Amniotic stem cell (primary cell): ENCODE data around the gene FHIP1B.
"Not testable (repeated sequence)": the region's sequence is repeated elsewhere in the genome, so short reads cannot be mapped to it uniquely, and the experiment has no call there.

Source experiments
- DNase-seq: peaks from one replicate; lab custom pipeline; 2025; lab: John Stamatoyannopoulos, UW

FHIP1B gene

DNA sequence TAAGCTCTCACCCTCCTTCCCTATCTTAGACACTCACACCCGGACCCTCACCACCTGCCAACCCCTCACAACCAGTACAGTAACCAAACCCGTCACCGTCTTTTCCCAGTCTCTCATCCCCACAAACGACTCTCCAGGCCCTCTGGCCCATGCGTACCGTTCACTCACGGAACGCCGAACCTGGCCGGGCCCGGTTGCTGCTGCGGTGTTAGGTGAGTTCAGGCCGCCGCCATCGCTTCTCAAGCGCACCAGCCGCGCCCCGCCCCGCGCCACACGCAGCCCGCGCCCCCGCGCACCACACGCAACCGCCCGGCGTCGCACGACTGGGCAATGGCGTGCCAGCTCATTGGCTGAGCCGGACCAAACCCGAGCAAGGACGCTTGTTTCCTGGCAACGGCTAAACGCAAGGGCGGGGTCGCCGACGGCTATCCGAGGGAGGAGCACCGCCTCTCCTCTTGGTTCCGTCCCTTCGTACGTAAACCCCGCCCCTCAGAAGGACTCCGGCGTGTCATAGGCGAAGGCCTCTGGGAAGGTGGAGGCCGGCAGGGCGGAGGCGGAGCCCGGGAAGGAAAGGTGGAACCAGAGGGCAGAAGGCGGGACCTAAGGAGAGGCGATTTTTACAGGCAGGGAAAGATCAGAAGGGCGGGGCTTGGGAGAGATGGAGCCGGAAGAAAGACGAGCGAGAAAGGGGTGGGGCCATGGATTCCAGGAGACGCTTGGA, at the start of gene FHIP1B:
Gene FHIP1B (minus strand): TSS at position 250 of the 721 bp plus-strand sequence. CDS start 10,120 bp downstream, outside the sequence.
- DNase-seq, result peak; percentile 99

DNA sequence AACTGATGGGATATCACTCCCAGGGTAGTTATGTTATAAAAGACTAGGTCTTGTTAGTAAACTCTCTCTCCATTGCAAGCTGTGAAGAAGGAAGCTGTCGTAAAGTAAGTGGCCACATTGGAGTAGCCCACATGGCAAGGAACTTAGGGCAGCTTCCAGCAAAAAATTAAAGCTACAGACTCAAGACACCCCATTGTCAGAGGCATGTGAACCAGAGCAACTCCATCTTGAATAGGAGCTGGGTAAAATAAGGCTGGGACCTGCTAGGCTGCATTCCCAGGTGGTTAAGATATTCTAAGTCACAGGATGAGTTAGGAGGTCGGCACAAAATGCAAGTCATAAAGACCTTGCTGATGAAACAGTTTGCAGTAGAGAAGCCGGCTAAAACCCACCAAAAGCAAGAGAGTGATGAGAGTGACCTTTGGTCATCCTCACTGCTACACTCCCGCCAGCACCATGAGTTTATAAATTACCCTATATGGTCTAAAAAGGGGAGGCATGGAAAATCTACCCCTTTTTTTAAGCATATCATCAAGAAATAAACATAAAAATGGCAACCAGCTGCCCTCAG, 49.1 kb upstream of the FHIP1B start:
- DNase-seq, result no peak

DNA sequence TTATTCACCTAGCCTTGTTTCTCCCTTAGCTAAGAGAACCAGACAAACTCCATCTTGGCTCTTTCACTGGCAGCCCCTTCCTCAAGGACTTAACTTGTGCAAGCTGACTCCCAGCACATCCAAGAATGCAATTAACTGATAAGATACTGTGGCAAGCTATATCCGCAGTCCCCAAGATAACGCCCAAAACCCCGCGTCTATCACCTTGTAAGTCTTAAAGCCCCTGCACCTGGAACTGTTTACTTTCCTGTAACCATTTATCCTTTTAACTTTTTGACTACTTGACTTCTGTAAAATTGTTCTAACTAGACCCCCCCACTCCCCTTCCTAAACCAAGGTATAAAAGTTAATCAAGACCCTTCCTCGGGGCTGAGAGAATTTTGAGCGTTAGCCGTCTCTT, 46.4 kb upstream of the FHIP1B start:
- not testable (repeated sequence) for DNase-seq

DNA sequence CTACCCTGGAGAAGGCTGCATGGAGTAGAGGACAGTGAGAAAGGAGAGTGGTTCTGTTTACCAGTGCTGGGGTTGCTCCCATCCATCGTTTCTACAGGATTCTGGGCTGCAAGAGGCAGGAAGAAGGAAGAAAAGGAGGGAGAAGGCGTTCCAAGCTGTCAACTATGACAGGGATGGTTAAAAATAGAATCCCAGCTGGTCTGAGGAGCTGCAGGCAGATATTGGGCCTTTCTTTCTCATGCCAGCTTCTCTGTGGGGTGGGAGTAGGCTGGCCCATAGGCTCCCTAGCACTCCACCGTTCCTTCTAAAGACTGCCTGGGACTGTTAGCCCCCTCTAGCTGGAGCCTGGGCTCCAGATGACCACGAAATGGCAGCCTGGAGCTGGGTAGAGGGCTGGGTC, 38.8 kb upstream of the FHIP1B start:
- DNase-seq, result no peak

DNA sequence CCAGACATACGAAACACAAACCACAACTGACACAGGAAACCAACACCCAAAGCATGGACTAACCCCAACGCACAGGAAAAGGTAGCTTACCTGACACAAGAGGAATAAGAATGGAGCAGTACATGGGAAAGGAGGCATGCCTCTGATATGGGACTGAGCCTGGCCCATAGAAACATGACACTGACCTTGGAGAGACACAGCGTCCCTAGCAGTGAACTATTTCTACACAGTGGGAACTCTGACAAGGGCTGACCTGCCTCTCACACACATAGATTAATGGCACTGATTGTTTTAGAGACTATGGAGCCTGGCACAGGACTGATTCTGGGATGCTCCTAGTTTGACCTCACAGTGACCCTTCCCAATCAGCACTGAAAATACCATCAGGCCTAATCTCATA, 37.2 kb upstream of the FHIP1B start:
- no peak for DNase-seq

DNA sequence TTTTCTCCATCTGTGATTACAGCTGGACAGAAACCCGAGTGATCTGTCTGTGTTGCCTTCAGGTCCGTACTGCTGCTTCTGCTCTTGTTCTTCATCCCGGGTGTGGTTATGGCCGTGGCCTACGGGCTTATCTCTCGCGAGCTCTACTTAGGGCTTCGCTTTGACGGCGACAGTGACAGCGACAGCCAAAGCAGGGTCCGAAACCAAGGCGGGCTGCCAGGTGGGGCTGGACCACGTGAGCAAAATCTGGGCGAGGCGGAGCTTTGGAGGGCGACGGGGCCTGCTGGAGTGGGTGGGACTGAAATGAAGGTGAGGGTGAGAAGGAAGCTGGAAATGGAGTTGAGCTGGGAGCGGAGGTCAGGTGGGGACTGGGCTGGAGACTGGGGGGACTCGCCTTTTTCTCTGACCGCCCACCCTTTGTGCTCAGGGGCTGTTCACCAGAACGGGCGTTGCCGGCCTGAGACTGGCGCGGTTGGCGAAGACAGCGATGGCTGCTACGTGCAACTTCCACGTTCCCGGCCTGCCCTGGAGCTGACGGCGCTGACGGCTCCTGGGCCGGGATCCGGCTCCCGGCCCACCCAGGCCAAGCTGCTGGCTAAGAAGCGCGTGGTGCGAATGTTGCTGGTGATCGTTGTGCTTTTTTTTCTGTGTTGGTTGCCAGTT, 36.3 kb upstream of the FHIP1B start:
- DNase-seq, result no peak

DNA sequence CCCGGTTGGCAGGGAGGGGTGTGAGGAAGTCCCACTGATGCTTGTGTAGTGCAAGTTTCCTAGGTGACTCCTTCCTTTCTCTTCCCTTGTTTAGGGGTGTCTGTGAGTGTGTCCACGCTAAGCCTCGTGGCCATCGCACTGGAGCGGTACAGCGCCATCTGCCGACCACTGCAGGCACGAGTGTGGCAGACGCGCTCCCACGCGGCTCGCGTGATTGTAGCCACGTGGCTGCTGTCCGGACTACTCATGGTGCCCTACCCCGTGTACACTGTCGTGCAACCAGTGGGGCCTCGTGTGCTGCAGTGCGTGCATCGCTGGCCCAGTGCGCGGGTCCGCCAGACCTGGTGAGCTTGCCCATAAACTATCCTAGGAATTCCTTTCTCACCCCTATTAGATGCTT, 35.6 kb upstream of the FHIP1B start:
- no peak for DNase-seq

DNA sequence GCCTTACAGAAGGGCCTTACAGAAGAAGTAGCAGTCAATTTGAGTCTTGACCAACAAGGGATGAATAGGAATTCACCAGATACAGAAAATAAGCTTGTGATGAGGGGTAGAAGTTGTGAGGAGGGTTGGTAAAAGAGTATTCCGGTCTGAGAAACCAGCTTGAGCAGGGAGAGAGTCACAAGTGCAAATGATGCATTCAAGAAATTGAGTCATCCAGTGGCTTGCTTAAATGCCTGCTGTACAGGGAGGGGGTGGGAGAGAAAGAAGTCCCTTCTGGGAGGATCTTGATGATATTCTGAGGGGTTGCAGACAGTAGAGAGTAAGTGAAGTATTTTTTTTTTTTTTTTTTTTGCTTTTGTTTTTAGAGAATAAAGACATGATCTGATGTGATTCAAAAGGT, 34.4 kb upstream of the FHIP1B start:
- no peak for DNase-seq

DNA sequence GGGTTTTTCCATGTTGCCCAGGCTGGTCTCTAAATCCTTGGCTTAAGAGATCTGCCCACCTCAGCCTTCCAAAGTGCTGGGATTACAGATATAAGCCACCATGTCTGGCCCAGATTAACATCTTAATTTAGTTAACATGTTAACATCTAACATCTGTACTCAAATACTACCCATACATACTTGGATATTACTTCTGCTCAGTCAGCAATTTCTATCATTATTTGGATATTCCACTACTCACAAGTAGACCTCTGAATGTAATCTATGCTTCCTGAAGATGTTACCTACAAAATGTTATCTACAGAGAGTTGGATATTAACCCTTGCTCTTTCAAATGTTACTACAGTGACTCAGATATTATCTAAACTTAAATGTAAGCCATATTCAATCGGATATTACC, 29.2 kb upstream of the FHIP1B start:
- DNase-seq, result no peak

DNA sequence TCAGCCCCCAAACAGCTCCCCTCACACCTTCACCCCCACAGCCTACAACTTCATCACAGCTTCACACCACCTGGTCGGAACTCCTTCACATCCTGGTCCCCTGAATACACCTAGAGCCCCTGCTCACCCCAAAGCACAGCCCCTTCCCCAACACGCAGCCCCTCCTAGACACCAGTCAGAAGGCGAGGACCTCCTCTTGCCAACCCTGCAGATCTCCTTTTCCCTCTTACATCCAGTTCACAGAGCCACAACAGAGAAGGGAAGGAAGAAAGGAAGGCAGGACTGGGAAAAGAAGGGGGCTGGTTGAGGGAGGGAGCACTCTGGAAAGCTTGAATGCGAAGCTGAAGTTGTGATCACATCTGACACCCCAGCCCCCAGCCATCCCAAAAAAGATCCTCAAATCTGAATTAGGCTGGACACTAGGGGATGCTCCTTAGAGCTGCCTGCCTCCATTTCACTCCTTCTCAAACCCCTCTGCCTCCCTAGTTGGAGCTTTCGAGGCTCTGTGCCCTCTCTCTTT, 25.8 kb upstream of the FHIP1B start:
- DNase-seq, result no peak

DNA sequence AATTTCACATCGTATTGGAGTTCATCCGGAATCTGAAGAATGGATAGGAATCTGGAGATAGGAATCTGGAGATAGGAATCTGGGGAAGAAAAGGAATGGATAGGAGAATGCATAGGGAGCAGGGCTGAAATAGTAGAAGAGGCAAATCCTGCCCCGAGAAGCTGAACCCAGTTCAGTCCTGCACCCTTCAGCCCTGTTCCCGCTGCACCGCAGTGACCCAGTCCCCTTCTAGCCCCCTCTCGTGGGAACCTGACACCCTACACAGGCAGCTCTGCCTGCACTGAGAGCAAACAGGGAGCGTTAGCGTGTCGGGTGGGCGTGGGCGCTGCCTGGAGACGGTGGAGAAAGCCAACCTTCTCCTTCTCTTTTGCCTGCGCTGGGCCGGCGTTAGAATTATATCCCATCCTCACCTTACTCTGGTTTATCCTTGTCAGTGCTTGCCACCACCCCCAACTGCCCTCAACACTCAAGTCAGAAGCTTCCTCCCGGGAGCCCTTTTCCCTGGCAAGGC, 24.2 kb upstream of the FHIP1B start:
- DNase-seq, result no peak

DNA sequence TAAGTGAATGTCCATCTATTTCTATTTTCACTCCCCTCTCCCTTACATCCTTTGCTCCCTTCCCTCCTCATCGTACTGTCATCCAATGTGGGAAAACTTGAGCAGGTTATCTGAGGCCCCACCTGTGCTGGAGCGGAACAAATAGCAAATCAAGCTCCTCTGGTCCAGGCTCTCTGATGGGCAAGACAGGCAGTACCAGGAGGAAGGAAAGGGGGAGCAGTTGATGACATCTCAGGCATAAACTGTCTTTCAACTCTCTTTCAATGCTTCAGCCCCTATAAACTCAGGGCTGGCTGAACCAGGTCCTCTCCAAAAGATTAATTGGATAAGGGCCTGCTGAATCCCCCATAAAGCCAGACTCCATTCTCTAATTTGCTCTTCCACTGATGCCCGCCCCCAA, 23.7 kb upstream of the FHIP1B start:
- DNase-seq, result no peak

DNA sequence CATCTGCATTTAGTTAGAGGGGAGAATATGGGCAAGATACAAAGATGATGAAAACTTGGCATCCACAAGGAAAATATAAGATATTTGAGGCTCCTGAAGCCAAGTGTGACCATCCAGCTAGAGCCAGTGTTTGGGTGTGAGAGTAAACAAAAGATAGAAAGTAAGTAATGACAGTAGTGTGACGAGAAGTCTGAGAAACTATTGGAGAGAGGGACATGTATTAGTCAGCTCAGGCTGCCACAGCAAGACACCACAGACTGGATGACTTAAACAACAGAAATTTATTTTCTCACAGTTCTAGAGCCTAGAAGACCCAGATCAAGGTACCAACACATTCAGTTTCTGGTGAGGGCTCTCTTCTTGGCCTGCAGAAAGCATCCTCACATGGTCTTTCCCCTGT, 18.8 kb upstream of the FHIP1B start:
- no peak for DNase-seq

DNA sequence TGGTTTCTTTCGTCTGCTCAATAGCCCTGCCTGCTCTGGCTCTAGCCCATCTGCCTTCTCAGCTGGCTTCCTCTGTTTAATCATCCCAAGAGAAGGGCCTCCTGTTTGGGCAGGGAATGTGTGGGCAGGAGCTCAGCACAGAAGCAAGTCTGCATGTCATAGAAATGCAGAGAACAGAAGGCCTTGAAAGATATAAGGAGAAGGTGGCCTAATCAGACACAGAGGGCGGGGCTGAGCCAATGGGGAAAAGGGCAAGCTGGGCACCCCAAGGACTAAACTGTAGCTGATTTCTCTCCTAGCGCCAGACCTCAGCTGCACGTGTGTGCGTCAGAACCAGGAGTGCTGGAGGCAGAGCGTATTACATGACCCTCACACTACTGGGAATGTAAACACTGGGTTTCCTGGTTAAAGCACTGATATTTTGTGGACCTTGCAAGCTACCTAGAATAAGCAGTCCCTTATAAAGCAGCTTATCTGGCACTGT, 17.6 kb upstream of the FHIP1B start:
- no peak for DNase-seq

DNA sequence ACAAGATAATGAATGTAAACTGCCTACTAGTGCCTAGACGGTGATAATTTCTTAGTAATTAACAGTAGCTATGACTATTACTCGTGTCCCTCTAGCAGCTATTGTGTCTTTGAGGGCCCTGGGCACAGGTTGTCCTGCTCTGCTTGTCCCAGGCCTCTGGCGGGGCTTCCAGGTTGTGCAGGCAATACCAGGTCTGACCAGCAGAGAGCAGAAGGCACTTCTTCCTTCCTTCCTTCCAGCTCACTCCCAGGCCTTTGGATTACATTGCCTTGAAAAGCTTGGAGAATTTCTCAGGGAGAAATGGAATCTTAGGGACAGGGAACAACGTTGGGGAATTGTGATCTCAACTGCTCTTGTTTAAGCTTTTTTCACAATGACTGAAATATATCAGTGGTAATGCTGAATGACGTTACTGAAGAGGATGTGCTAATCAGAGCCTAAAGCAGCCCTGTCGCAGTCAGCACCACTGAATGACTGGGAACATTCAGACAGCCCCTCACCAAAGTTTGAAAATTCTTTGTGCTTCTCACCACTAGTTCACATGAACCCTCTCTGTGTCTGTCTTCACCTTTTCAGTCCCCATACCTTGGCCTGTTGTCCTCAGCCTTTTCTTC, 16.8 kb upstream of the FHIP1B start:
- peak; percentile 25 for DNase-seq

DNA sequence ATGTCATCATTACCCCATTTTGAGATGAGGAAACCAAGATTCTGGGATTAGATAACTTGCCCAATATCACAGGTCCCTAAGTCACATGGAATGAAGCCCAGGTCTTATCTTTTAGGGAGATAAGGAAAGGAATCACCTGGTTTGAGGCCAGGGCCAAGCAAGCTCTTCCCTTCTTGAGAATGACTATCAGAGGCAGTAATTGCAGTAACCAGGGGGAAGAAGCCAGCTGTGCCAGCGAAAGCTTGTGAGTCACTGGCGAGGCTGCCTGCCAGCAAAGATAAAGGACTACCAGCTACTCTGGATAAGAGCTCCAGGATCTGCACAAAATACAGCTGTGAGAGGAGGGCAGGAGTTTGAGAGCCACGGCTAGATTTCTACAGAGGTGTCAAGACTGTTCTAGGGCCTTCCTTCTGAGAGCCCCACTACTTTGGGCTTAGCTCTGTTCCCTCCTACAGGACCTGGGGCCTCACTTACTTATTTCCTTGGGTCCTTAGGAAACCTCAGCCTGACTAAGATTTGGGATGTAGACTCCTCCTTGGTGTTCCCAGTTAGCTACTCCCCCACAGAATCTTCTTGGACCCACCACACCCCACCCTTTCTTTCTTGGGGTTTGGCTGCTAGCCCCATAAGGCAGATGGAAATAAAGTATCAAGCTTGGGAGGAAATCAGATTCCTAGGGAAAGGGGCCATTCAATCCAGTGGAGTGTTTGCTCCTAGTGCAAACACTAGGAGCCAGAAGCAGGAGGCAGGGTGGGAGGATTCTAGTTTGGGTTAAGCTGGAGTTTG, 15.5 kb upstream of the FHIP1B start:
- peak; percentile 40 for DNase-seq

DNA sequence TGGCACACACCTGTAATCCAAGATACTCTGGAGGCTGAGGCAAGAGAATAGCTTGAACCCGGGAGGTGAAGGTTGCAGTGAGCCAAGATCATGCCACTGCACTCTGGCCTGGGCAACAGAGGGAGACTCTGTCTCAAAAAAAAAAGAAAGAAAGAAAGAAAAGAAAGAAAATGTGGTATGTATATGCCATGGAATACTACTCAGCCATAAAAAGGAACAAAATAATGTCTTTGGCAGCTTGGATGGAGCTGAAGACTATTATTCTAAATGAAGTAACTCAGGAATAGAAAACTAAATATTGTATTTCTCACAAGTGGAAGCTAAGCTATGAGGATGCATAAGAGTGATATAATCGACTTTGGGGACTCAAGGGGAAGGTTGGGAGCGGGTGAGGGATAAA, 14.5 kb upstream of the FHIP1B start:
- DNase-seq, result not testable (repeated sequence)

DNA sequence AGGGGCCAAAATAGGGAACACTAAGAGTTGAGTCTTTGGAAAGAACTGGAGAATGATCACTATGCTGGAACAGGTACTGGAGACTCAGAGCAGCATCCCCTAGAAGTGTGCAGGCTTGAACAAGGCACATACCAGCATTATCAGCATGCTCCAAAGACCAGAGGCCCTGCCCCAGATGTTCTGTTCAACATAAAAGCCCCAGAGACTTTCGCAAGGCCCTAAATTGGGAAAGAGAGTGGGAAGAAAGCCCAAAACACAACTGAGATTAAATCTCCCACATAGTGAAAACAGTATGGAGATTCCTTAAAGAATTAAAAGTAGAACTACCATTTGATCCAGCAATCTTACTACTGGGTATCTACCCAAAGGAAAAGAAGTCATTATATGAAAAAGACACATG, 13.8 kb upstream of the FHIP1B start:
- no peak for DNase-seq

DNA sequence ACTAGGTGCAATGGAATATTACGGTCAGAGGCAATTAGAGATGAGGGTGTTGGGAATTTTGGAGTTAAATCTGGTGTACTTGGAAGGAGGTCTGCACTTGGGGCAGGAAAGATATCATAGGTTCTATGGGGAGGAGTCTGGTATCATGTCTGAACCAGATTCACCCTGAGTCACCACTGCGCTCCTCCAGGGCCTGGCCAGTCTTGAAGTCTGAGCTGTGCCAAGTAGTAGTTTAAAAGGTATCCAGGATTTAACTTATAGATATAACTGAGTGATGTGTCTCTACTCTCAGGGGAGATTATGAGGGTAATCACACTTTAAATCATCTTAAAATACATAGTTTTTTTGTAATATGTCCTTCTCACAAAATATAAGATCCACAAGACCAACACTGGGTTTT, 11.1 kb upstream of the FHIP1B start:
- no peak for DNase-seq

DNA sequence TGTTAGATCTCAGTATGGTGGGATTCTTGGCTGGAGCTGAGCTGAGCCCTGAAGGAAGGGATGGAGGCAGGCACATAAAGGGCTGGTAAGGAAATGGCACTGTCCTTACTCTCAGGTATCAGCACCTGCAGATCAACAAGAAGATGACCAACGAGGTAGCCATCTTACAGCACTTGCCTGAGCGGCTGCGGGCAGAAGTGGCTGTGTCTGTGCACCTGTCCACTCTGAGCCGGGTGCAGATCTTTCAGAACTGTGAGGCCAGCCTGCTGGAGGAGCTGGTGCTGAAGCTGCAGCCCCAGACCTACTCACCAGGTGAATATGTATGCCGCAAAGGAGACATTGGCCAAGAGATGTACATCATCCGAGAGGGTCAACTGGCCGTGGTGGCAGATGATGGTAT, 6.9 kb upstream of the FHIP1B start:
- no peak for DNase-seq

DNA sequence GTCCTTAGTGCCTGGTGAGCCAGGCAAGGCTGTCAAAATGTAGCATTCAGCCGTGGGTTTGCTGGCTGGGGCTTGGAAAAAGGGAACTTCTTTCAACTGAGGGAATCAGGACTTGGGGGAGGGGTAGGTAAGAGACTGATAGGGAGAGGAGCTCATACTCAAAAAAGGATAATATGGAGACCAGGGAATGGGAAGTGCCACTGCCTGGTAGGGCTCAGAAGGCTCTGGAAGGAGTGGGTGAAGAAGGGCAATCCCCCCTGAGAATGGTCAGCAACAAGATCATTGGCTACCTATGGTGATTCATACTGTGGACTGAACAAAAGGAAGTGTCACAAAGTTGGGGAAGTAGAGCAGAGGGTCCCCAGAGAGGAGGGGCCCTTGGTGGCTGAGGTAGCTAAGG, 6.3 kb upstream of the FHIP1B start:
- DNase-seq, result no peak

DNA sequence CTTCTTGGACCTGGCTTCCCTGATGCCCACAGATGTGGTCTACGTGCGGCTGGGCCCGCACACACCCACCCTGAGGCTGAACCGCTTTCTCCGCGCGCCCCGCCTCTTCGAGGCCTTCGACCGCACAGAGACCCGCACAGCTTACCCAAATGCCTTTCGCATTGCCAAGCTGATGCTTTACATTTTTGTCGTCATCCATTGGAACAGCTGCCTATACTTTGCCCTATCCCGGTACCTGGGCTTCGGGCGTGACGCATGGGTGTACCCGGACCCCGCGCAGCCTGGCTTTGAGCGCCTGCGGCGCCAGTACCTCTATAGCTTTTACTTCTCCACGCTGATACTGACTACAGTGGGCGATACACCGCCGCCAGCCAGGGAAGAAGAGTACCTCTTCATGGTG, 5.7 kb upstream of the FHIP1B start:
- DNase-seq, result no peak
